K562 (cell line): ENCODE measurements around the gene MRPL10. TPM values are rescaled to one million over a fixed set of nuclear protein-coding genes. Genes with fewer than 3 reads are reported as not detected.

Experiments used
- ATF3 ChIP-seq, 2 experiments: fragments of 450-650 bp in 1 of 2; sonication (generic) in 1 of 2; formaldehyde crosslinking in 1 of 2; IDR thresholded peaks in 1 of 2; conservative IDR thresholded peaks in 1 of 2; 2 replicates each; pipeline versions ENCODE4 v1.6.1 to v1.8.1; 2016 to 2023; ENCODE audit warnings: mild to moderate bottlenecking in 2 of 2, moderate library complexity in 2 of 2, inconsistent platforms in 1 of 2, missing genetic modification reagents in 1 of 2
- CEBPG ChIP-seq, 3 experiments: fragments of 200-800 bp in 1 of 3; sonication (Bioruptor generic) in 1 of 3; sonication (generic) in 1 of 3; formaldehyde crosslinking in 1 of 3; IDR thresholded peaks in 2 of 3; conservative IDR thresholded peaks in 1 of 3; 2 replicates each; pipeline versions ENCODE4 v1.6.1 to v1.8.0; 2016 to 2022; ENCODE audit warnings: missing compliant biosample characterization in 2 of 3, missing genetic modification characterization in 2 of 3, mild to moderate bottlenecking in 1 of 3, missing genetic modification reagents in 1 of 3
- CTCF ChIP-seq, 3 experiments: IDR thresholded peaks in 2 of 3; conservative IDR thresholded peaks in 1 of 3; 2 replicates each; pipeline ENCODE4 v1.5.1; 2011 to 2012; ENCODE audit warnings: low read length in 3 of 3, mild to moderate bottlenecking in 3 of 3, control low read depth in 2 of 3, improper control_type of control experiment in 1 of 3, inconsistent platforms in 1 of 3, low read depth in 1 of 3, mixed read lengths in 1 of 3, moderate library complexity in 1 of 3; ENCODE audit not compliant: insufficient read depth in 2 of 3
- FOXK1 ChIP-seq: sonication (generic); formaldehyde crosslinking; IDR thresholded peaks from 2 replicates; pipeline ENCODE4 v1.8.0; 2022; ENCODE audit warnings: missing genetic modification reagents, mild to moderate bottlenecking, borderline replicate concordance
- IRF1 ChIP-seq: sonication (generic); formaldehyde crosslinking; IDR thresholded peaks from 2 replicates; pipeline ENCODE4 v1.8.0; 2022; ENCODE audit warnings: missing genetic modification reagents, mild to moderate bottlenecking, borderline replicate concordance
- PTTG1 ChIP-seq: fragments of 450-650 bp; IDR thresholded peaks from 2 replicates; pipeline ENCODE4 v1.6.1; 2016; ENCODE audit warnings: low read depth, mild to moderate bottlenecking, missing genetic modification characterization, missing compliant biosample characterization
- RB1 ChIP-seq: fragments of 450-650 bp; IDR thresholded peaks from 2 replicates; pipeline ENCODE4 v1.6.1; 2017; ENCODE audit warnings: low read depth, mild to moderate bottlenecking
- RBM34 ChIP-seq: fragments of 200-400 bp; formaldehyde crosslinking; IDR thresholded peaks from 2 replicates; pipeline ENCODE4 v1.6.1; 2018; ENCODE audit warnings: low read length, borderline replicate concordance; ENCODE audit not compliant: insufficient read depth
- SMC3 ChIP-seq: conservative IDR thresholded peaks from 2 replicates; pipeline ENCODE4 v1.6.1; 2011; ENCODE audit warnings: low read depth, low read length, improper control_type of control experiment; ENCODE audit not compliant: insufficient read depth
- SRSF9 ChIP-seq: fragments of 200-400 bp; formaldehyde crosslinking; IDR thresholded peaks from 2 replicates; pipeline ENCODE4 v1.6.1; 2017; ENCODE audit warnings: low read depth, low read length, borderline replicate concordance
- TCF7L2 ChIP-seq: fragments of 150-350 bp; IDR thresholded peaks from 2 replicates; pipeline ENCODE4 v1.6.1; 2016; ENCODE audit warnings: low read depth, mild to moderate bottlenecking, low read length, moderate library complexity
- THAP7 ChIP-seq: fragments of 250-450 bp; sonication (Bioruptor Pico); IDR thresholded peaks from 2 replicates; pipeline ENCODE4 v1.5.0; 2021
- UBTF ChIP-seq, 2 experiments: IDR thresholded peaks; 2 replicates each; pipeline ENCODE4 v1.6.1; 2012; ENCODE audit warnings: improper control_type of control experiment in 2 of 2, low read depth in 2 of 2, low read length in 2 of 2, borderline replicate concordance in 1 of 2
- ZNF124 ChIP-seq: sonication (generic); formaldehyde crosslinking; IDR thresholded peaks from 2 replicates; pipeline ENCODE4 v1.8.1; 2022; ENCODE audit warnings: missing genetic modification reagents
- ZNF24 ChIP-seq: fragments of 450-650 bp; IDR thresholded peaks from 2 replicates; pipeline ENCODE4 v1.6.1; 2016
- polyA plus RNA-seq, 8 experiments: library from polyadenylated mRNA; depleted of rRNA in 4 of 8; stranded (reverse) in 5 of 8; unstranded in 3 of 8; fragments of >200 nt; fragmentation: Nextera tagmentation in 2 of 8; fragmentation: Illumina TruSeq in 1 of 8; extraction: Ambion mirVana in 2 of 8; extraction: Trizol in 1 of 8; gene quantifications; 2 replicates each; pipeline versions ENCODE4 v1.2.1 to v1.2.3, GENCODE V29; 2011 to 2014; ENCODE audit warnings: inconsistent platforms in 1 of 8, missing spikeins in 1 of 8
- total RNA-seq, 7 experiments: library from RNA; depleted of rRNA in 6 of 7; stranded (reverse); fragments of >200 nt in 6 of 7; fragmentation: Illumina TruSeq in 2 of 7; extraction: Trizol in 2 of 7; gene quantifications; 2 replicates each; pipeline versions ENCODE4 v1.2.1 to v1.2.3, GENCODE V29; 2011 to 2021; ENCODE audit warnings: low replicate concordance in 1 of 7

MRPL10 gene
- total and polyA plus RNA-seq, 9 of the 15 experiments (the other 6 are each of a cell fraction or from before 2014, with no cell fraction given): 27.8 to 105 (median 67.3) TPM

GRCh38 chr17:47789611-47790561, 41.5 kb downstream of the MRPL10 start (continued):
- TF ChIP-seq RBM34 (no peak), ZNF24 (no peak), TCF7L2 (no peak), PTTG1 (tag) (no peak), UBTF (IDR thresholded peaks at IDR 0.05; ENCODE audit: borderline replicate concordance in 1 of 2, low read depth in 2 of 2, low read length in 2 of 2) (peak; percentile 39 to 86; a peak in 1 of 4 replicates), RB1 (0 out of 2 replicates have a peak, but pooled peaks have one; percentile 35), ZNF124 (no peak), SRSF9 (no peak), THAP7 (CRISPR knock-in tag) (no peak), FOXK1 (CRISPR knock-in tag) (no peak), IRF1 (no peak), ATF3 (IDR thresholded peaks at IDR 0.05) (no peak), ATF3 (CRISPR knock-in tag; conservative IDR thresholded peaks at IDR 0.05) (no peak), SMC3 (peak; percentile 51), CTCF (IDR thresholded peaks at IDR 0.05 in 2 of 3, conservative IDR thresholded peaks at IDR 0.05 in 1 of 3; ENCODE audit: insufficient read depth in 2 of 3, low read depth in 1 of 3, low read length in 3 of 3) (peak; percentile 60 to 72 (median 61)), CEBPG (CRISPR knock-in tag; IDR thresholded peaks at IDR 0.05) (no peak), CEBPG (tag; conservative IDR thresholded peaks at IDR 0.05 in 1 of 2, IDR thresholded peaks at IDR 0.05 in 1 of 2) (no peak)
